Measurements from ENCODE around the gene GPR21. TPM values are rescaled to one million over a fixed set of nuclear protein-coding genes. Genes with fewer than 3 reads are reported as not detected.

Gene GPR21
- total and polyA plus RNA-seq, 2 donors (not counting 3 experiments of a cell fraction or from before 2014, with no cell fraction given) = 0.36 to 2.7 TPM

- Histone ChIP-seq H3K9me1 (replicated peaks; ENCODE audit: control insufficient read depth, extremely low read depth, insufficient read depth, low read length) (no peaks in the 10 kb centered on the region), H4K20me1 (replicated peaks; ENCODE audit: control insufficient read depth, extremely low read depth, insufficient read depth, low read length) (no peaks in the 10 kb centered on the region), H3K36me3 (ENCODE audit: control insufficient read depth in 2 of 2, extremely low read depth in 1 of 2, insufficient read depth in 2 of 2, low read length in 2 of 2) (peaks cover 0 to 2% of the 10 kb centered on the region in 2 experiments), H2AFZ (ENCODE audit: low read depth, low read length) (no peak overlapping the region), H3K27ac (ENCODE audit: insufficient read depth, low read depth, low read length) (no peak overlapping the region), H3K4me2 (ENCODE audit: insufficient read depth, low read length) (no peak overlapping the region), H3K79me2 (ENCODE audit: control insufficient read depth, insufficient read depth, low read length) (no peaks in the 10 kb centered on the region), H3K9ac (replicated peaks; ENCODE audit: extremely low read depth, insufficient read depth, low read length) (no peak overlapping the region), H3K4me3 (replicated peaks in 1 of 3; ENCODE audit: insufficient read depth in 1 of 3, low read depth in 1 of 3, low read length in 3 of 3) (no peak overlapping the region), H3K27me3 (ENCODE audit: control insufficient read depth in 2 of 2, insufficient read depth in 2 of 2, low read length in 2 of 2) (no peaks in the 10 kb centered on the region), H3K4me1 (ENCODE audit: control insufficient read depth, extremely low read depth, insufficient read depth, low read length) (peaks cover 7% of the 10 kb centered on the region), H3K9me3 (replicated peaks; ENCODE audit: control insufficient read depth, insufficient read depth, low read length) (no peaks in the 10 kb centered on the region)
- BruUV-seq (replicated peaks) = no TSS peak
- intact Hi-C loops (cut with micrococcal nuclease) = no loop called here
- DNase-seq (ENCODE audit: low read depth, low spot score) = no peak
- dilution Hi-C loops (cut with MboI; ENCODE audit: extremely low pct_ligation_motif_present, low sequenced_read_pairs) = no loop called here
- no peak for FAIRE-seq
- TF ChIP-seq JUN (IDR thresholded peaks at IDR 0.05; ENCODE audit: borderline replicate concordance, insufficient read depth, insufficient read length, low read depth) (no peak), EZH2 (IDR thresholded peaks at IDR 0.05; ENCODE audit: borderline replicate concordance, low read depth, low read length, severe bottlenecking) (no peak), GATA2 (IDR thresholded peaks at IDR 0.05; ENCODE audit: insufficient read depth, insufficient read length, low read depth, low read length) (no peak), FOS (IDR thresholded peaks at IDR 0.05; ENCODE audit: borderline replicate concordance, insufficient read depth, low read length) (no peak), POLR2AphosphoS5 (IDR thresholded peaks at IDR 0.05; ENCODE audit: insufficient read depth, low read depth, low read length) (no peak), POLR2A (IDR thresholded peaks at IDR 0.05; ENCODE audit: low read depth, low read length) (no peak)
- TF ChIP-seq, protein P1, sequence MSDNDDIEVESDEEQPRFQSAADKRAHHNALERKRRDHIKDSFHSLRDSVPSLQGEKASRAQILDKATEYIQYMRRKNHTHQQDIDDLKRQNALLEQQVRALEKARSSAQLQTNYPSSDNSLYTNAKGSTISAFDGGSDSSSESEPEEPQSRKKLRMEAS (IDR thresholded peaks at IDR 0.05; ENCODE audit: insufficient read depth, insufficient read length) = no peak
- CTCF ChIA-PET = interaction anchor here (0.6 to 1.8 kb wide), 6 partner anchors 9 to 853 kb away, joined by 3 to 5 read pairs (median 4); no protein-coding TSS in a partner anchor
- POLR2A ChIA-PET = no interaction called here
Measured at GRCh38 chr9:123026425-123026824, 7.0 kb upstream of the GPR21 start.

- no peaks in the 10 kb centered on the region for H3K9me1 ChIP-seq (replicated peaks; ENCODE audit: control insufficient read depth, extremely low read depth, insufficient read depth, low read length)
- no TSS peak for BruUV-seq (replicated peaks)
- intact Hi-C loops (cut with micrococcal nuclease) = no loop called here
- H3K36me3 ChIP-seq (ENCODE audit: control insufficient read depth in 2 of 2, extremely low read depth in 1 of 2, insufficient read depth in 2 of 2, low read length in 2 of 2) = peaks cover 0 to 2% of the 10 kb centered on the region in 2 experiments
- no peaks in the 10 kb centered on the region for H3K9me3 ChIP-seq (replicated peaks; ENCODE audit: control insufficient read depth, insufficient read depth, low read length)
- FAIRE-seq (no peak), DNase-seq (ENCODE audit: low read depth, low spot score) (peak; percentile 49)
- no peak overlapping the region for H3K9ac ChIP-seq (replicated peaks; ENCODE audit: extremely low read depth, insufficient read depth, low read length)
- dilution Hi-C loops (cut with MboI; ENCODE audit: extremely low pct_ligation_motif_present, low sequenced_read_pairs) = no loop called here
- no peak overlapping the region for H3K4me2 ChIP-seq (ENCODE audit: insufficient read depth, low read length)
- H3K4me1 ChIP-seq (ENCODE audit: control insufficient read depth, extremely low read depth, insufficient read depth, low read length) = peaks cover 8% of the 10 kb centered on the region
- H3K27ac ChIP-seq (ENCODE audit: insufficient read depth, low read depth, low read length) = no peak overlapping the region
- no peaks in the 10 kb centered on the region for H3K27me3 ChIP-seq (ENCODE audit: control insufficient read depth in 2 of 2, insufficient read depth in 2 of 2, low read length in 2 of 2)
- H3K79me2 ChIP-seq (ENCODE audit: control insufficient read depth, insufficient read depth, low read length) = no peaks in the 10 kb centered on the region
- H3K4me3 ChIP-seq (replicated peaks in 1 of 3; ENCODE audit: insufficient read depth in 1 of 3, low read depth in 1 of 3, low read length in 3 of 3) = no peak overlapping the region
- TF ChIP-seq GATA2 (IDR thresholded peaks at IDR 0.05; ENCODE audit: insufficient read depth, insufficient read length, low read depth, low read length) = no peak
- TF ChIP-seq, protein P2, sequence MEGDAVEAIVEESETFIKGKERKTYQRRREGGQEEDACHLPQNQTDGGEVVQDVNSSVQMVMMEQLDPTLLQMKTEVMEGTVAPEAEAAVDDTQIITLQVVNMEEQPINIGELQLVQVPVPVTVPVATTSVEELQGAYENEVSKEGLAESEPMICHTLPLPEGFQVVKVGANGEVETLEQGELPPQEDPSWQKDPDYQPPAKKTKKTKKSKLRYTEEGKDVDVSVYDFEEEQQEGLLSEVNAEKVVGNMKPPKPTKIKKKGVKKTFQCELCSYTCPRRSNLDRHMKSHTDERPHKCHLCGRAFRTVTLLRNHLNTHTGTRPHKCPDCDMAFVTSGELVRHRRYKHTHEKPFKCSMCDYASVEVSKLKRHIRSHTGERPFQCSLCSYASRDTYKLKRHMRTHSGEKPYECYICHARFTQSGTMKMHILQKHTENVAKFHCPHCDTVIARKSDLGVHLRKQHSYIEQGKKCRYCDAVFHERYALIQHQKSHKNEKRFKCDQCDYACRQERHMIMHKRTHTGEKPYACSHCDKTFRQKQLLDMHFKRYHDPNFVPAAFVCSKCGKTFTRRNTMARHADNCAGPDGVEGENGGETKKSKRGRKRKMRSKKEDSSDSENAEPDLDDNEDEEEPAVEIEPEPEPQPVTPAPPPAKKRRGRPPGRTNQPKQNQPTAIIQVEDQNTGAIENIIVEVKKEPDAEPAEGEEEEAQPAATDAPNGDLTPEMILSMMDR (IDR thresholded peaks at IDR 0.05; ENCODE audit: extremely low read depth in 1 of 2, insufficient read depth in 1 of 2, low read depth in 1 of 2, low read length in 2 of 2) = no peak
- TF ChIP-seq, protein P1 (IDR thresholded peaks at IDR 0.05; ENCODE audit: insufficient read depth, insufficient read length) = no peak
- TF ChIP-seq POLR2A (IDR thresholded peaks at IDR 0.05; ENCODE audit: low read depth, low read length) = no peak
- no peak for TF ChIP-seq POLR2AphosphoS5 (IDR thresholded peaks at IDR 0.05; ENCODE audit: insufficient read depth, low read depth, low read length)
- no peak for TF ChIP-seq EZH2 (IDR thresholded peaks at IDR 0.05; ENCODE audit: borderline replicate concordance, low read depth, low read length, severe bottlenecking)
- no peak for TF ChIP-seq JUN (IDR thresholded peaks at IDR 0.05; ENCODE audit: borderline replicate concordance, insufficient read depth, insufficient read length, low read depth)
- TF ChIP-seq MYC (IDR thresholded peaks at IDR 0.05; ENCODE audit: low read depth, low read length) = no peak
- no peak for TF ChIP-seq FOS (IDR thresholded peaks at IDR 0.05; ENCODE audit: borderline replicate concordance, insufficient read depth, low read length)
- H4K20me1 ChIP-seq (replicated peaks; ENCODE audit: control insufficient read depth, extremely low read depth, insufficient read depth, low read length) = no peaks in the 10 kb centered on the region
- no peak overlapping the region for H2AFZ ChIP-seq (ENCODE audit: low read depth, low read length)
- ChIA-PET POLR2A (no interaction called here), CTCF (interaction anchor here (1.2 to 1.8 kb wide), 3 partner anchors 15 to 55 kb away, joined by 3 to 4 read pairs (median 4); no protein-coding TSS in a partner anchor)
Measured at GRCh38 chr9:123027517-123027916, 6.0 kb upstream of the GPR21 start.

All from endothelial cell of umbilical vein (primary cell).